Limb (tissue), 2 donors: Measurements from ENCODE around the gene SERPINA9.
"Not testable (repeated sequence)": the region's sequence is repeated elsewhere in the genome, so short reads cannot be mapped to it uniquely, and the experiment has no call there.

ENCODE experiments used
- DNase-seq, 2 donors: peaks; one replicate each; pipeline ENCODE4 v3.0.0-alpha.2; 2016; ENCODE audit errors: extremely low spot score in 2 of 2

Gene SERPINA9

DNA sequence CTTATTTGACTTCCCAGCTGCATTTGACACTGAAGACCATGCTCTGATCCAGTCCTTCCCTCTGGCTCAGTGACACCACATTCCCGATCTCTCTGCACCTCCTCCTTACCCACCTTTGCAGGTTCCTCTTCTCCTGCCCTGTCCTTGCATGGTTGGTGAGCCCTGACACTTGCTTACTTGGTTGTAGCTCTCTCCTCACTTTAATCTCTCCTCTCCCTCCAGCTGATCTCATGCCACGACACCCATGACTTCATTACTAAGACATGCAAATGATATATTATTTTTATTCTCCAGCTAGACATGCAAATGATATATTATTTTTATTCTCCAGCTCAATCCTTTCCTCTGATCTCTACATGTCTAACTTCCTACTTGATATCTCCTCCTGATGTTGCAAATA is at the start of gene SERPINA9:
Gene SERPINA9, minus strand, starts transcription at position 175 of the 400 bp plus-strand sequence. CDS start 6,357 bp downstream, outside the sequence.
- no peak for DNase-seq

- no peak for DNase-seq
These were observed 48.1 kb upstream of the SERPINA9 start for GRCh38 chr14:94524093-94524492.

DNA sequence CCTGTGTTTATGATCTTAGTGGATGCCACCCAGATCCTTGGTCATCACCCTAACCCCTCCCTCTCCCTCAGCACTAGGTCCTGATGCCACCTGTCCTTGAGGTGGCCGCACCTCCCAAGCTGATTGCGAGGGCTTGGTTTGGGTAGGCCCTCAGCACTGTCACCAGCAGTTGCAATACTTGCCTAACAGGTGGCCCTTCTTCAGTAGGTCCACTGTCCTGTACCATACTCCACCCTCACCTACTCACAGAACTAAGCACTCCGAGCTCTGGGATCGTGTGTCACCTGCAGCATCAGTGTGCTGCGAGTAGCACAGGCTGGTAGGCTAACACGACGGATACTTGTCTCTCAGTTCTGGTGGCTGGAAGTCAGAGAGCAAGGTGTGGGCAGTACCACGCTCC is 47.3 kb upstream of the SERPINA9 start:
- DNase-seq, result no peak

DNA sequence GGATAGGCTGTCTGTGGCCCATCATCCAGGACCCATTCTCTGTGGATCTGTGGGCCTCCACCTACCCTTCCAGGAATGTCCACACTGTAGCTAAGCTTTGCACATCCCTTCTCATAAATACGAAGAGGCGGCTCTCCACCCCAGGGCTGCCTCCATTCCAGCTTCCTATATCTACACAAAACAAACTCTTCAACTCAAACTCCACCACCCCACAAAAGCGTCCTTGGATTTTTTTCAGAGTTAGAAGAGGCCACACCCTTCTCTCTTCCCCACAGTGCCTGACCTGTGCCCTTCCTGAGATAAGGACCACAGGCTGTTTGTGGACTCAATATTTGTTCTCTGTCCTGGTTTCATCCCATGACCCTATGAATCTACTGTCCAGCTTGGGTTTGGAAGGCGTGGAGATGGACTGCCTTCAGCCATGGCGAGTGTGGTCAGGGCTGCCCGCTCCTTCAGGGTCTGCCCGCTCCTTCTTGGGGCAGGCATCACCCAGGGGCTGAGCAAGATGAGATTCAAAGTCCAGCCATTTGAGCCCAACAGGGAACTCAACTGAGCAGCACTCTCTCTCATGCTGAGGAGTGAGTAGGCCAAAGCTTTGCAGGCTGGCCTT is 46.2 kb upstream of the SERPINA9 start:
- DNase-seq, result no peak

- DNase-seq, result no peak
These were observed 45.5 kb upstream of the SERPINA9 start for GRCh38 chr14:94521375-94522114.

GRCh38 chr14:94517641-94518257 is 41.8 kb upstream of the SERPINA9 start:
- no peak for DNase-seq

GRCh38 chr14:94517248-94517640 is 41.2 kb upstream of the SERPINA9 start:
- no peak for DNase-seq

DNA sequence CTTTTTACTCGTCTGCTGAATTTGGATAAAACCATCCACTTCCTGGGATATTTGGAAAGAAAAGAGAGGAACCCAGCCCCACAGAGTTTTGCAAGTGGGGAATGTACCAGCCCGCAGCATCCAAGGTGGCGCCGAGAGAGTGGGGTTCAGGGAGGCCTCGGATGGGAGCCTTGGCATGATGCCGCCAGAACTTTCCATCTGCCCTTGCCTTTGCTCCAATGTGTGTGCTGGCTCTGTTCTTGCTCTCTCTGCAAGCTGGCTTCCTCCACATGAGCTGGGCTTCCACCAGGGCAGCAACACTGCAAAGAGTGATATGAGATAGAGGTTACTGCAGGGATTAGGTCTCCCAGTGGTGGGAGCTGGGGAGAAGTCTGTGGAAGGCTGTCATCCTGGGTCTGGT is 39.9 kb upstream of the SERPINA9 start:
- no peak for DNase-seq

GRCh38 chr14:94515426-94515825 is 39.4 kb upstream of the SERPINA9 start:
- no peak for DNase-seq

GRCh38 chr14:94514351-94514750 is 38.4 kb upstream of the SERPINA9 start:
- no peak for DNase-seq

GRCh38 chr14:94510481-94510880 is 34.5 kb upstream of the SERPINA9 start:
- DNase-seq, result not testable (repeated sequence)

DNA sequence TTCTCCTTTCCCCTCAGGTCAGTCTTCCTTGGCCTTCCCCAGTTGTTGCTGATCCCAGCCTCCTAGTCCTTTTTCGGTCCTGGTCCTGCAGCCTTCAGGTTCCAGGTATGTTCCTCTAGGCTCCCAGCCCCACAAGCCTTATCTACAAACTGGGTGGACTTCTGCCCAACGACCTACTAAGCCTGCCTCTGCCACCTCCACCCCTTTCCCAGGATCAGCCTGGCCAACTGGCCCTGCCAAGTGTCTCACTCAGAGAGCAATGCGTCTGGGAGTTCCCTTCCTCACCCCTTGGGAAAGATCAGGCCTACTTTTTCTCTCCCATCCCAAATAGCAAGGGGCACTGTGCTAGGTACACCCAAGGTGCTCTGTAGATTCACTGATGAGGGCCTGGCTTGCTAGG is 33.4 kb upstream of the SERPINA9 start, which contains the start of gene SERPINA12:
Gene SERPINA12, minus strand, starts transcription at position 114 of the 400 bp plus-strand sequence. CDS start 11,072 bp downstream, outside the sequence.
- DNase-seq, result no peak

DNA sequence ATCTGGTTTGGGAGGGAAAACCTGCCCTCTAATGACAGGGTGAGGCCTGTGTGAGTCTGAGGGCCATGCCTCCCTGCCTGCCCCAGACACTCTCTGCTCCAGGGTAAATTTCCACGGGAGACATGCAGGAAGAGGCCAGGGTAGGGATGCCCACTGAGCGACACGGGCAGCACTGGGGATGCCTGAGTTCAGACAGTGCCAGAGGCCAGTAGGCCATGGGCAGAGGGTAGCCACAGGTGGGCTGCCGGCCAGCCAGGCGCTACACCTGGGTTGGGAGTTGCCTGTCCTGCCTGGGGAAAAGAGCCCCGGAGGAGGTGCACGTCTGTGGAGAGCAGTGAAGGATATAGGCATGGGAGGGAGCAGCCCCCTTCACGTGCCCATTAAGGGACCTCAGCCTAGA is 29.6 kb upstream of the SERPINA9 start:
- DNase-seq, result no peak

GRCh38 chr14:94505206-94505605 is 29.2 kb upstream of the SERPINA9 start:
- DNase-seq, result no peak

- DNase-seq, result no peak
These were observed 25.9 kb upstream of the SERPINA9 start for GRCh38 chr14:94501588-94502516.

GRCh38 chr14:94500264-94500663 is 24.3 kb upstream of the SERPINA9 start:
- DNase-seq, result no peak

GRCh38 chr14:94499673-94500072 is 23.7 kb upstream of the SERPINA9 start:
- no peak for DNase-seq

DNA sequence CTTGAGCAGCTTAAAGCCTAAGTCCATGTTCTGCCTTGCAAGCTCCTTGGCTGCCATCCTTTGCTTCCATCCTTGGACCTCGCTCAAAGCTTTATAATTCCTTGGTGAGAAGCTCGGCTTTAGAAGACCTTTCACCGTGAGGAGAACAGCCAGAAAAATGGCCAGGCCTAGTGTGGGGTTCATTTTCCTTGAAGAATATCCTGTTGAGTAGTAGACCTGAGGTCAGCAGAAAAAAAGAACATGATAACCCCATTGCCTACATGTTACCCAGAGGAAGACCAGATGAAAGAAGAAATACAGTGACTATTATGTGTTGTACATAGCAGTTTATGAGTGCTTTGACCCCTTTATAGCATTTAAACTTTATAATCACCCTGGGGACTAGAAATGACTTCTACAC is 22.2 kb upstream of the SERPINA9 start:
- DNase-seq, result no peak

- DNase-seq, result no peak
These were observed 18.1 kb upstream of the SERPINA9 start for GRCh38 chr14:94494085-94494484.

DNA sequence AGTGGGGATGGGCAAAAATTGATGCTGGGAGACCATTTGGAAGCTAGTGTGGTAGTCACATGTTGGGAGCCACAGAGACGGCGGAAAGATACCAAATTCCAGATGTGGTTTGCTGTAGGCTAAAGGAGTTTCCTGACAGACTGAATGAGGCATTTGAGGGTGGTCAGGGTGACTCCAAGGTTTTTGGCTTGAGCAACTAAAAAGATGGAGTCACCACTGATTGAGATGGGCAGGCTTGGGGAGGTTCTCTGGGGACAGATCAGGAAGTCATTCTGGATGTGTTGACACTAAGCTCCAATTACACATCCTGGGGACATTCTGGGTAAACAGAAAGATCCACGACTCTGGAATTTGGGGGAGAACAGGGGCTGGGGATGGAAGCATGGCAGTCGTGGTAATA is 15.5 kb upstream of the SERPINA9 start:
- no peak for DNase-seq

DNA sequence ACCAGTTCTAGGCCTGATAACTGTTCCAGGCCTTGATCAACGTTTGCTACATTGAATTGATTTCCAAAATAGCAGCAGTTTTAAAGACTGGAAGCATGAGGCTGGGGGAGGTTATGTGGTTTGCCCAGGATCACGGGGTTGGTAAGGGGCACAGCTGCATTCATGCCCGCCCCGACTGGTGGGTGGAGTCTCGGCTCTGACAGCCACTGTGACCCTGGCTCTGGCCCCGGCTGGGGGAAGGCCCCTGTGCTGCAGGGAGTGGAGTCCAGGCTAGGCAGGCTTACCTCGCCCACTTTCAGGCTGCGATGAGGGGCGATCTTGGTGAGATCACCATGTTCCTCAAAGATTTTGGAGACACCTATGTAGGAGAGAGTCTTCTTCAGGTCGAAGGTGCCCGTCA is 13.3 kb upstream of the SERPINA9 start:
- no peak for DNase-seq

- no peak for DNase-seq
These were observed 10.9 kb upstream of the SERPINA9 start for GRCh38 chr14:94486883-94487282.
